Epithelial cell of proximal tubule (primary cell): Measurements from ENCODE around the gene HIP1R. TPM values are rescaled to one million over a fixed set of nuclear protein-coding genes. Genes with fewer than 3 reads are reported as not detected.

Experiments used
- DNase-seq: peaks from one replicate; pipeline ENCODE4 v3.0.0-alpha.2; 2011; ENCODE audit warnings: low read depth
- H3K4me3 ChIP-seq: 2 replicates; pipeline ENCODE4 v1.5.1; 2011; ENCODE audit warnings: low read depth, mild to moderate bottlenecking, low read length
- CTCF ChIP-seq: conservative IDR thresholded peaks from 2 replicates; pipeline ENCODE4 v1.5.1; 2012; ENCODE audit warnings: low read depth, mild to moderate bottlenecking, low read length
- total RNA-seq: library from RNA; depleted of rRNA; stranded (reverse); fragments of >200 nt; gene quantifications from 2 replicates; pipeline ENCODE4 v1.2.3, GENCODE V29; 2015

HIP1R gene
- total RNA-seq, 1 donor from 2014 or later = 91.0 TPM

GRCh38 chr12:122908915-122909314 lies 73.7 kb downstream of the HIP1R start:
- no peak for DNase-seq
- TF ChIP-seq CTCF = no peak
- no peak overlapping the region for H3K4me3 ChIP-seq

GRCh38 chr12:122909442-122910288 lies 74.4 kb downstream of the HIP1R start:
- TF ChIP-seq CTCF = no peak
- H3K4me3 ChIP-seq = no peak overlapping the region
- no peak for DNase-seq

Other genes with a start within 250 kb of the HIP1R start
- gene HCAR2, start 132.1 kb upstream of the HIP1R start, total RNA-seq = not detected in 2 replicates
- gene HCAR3, start 118.6 kb upstream of the HIP1R start, total RNA-seq = not detected in 2 replicates
- gene HCAR1, start 104.6 kb upstream of the HIP1R start, total RNA-seq = 0.46 and 2.1 TPM in 2 replicates
- 49.1 and 51.1 TPM in 2 replicates for gene DENR, start 82.6 kb upstream of the HIP1R start, total RNA-seq
- 0.12 and 0.58 TPM in 2 replicates for gene CCDC62, start 60.9 kb upstream of the HIP1R start, total RNA-seq
- 58.9 and 73.4 TPM in 2 replicates for gene VPS37B, start 60.7 kb downstream of the HIP1R start, total RNA-seq
- 4.0 and 8.4 TPM in 2 replicates for gene ABCB9, start 131.0 kb downstream of the HIP1R start, total RNA-seq
- gene OGFOD2, start 139.8 kb downstream of the HIP1R start, total RNA-seq = 8.9 and 16.3 TPM in 2 replicates
- 315 and 359 TPM in 2 replicates for gene ARL6IP4, start 145.2 kb downstream of the HIP1R start, total RNA-seq